Activated CD8-positive, alpha-beta T cell treated with anti-CD3 and anti-CD28 coated beads for 36 hours (primary cell): ENCODE results near the gene SMURF1. TPM values are rescaled to one million over a fixed set of nuclear protein-coding genes. Genes with fewer than 3 reads are reported as not detected.

Experiments
- ATAC-seq: fragments of 200-7000 bp; cut with Tn5 transposase; one replicate; pipeline ENCODE4 v1.10.0; 2021; ENCODE audit warnings: mild to moderate bottlenecking, moderate library complexity
- CTCF ChIA-PET: fragments of 350-600 bp; sonication (Branson Sonifier 250); formaldehyde crosslinking; loops from one replicate; lab custom pipeline; 2021; ENCODE audit warnings: antibody characterized with exemption; lab: Charles Lee
- POLR2A ChIA-PET: fragments of 350-600 bp; sonication (Branson Sonifier 250); formaldehyde crosslinking; loops from one replicate; lab custom pipeline; 2021; ENCODE audit warnings: antibody characterized with exemption; lab: Charles Lee
- DNase-seq: peaks from one replicate; pipeline ENCODE4 v3.0.0-alpha.2; 2020
- H3K27ac Mint-ChIP-seq: one replicate; pipeline ENCODE4 v1.8.0; 2021; ENCODE audit warnings: mild to moderate bottlenecking, mixed read lengths
- H3K27me3 Mint-ChIP-seq: one replicate; pipeline ENCODE4 v1.8.0; 2021; ENCODE audit warnings: mixed read lengths
- H3K36me3 Mint-ChIP-seq: one replicate; pipeline ENCODE4 v1.8.0; 2021; ENCODE audit warnings: low read depth, mixed read lengths
- H3K4me1 Mint-ChIP-seq: one replicate; pipeline ENCODE4 v1.8.0; 2021; ENCODE audit warnings: low read depth, mixed read lengths
- H3K4me3 Mint-ChIP-seq: one replicate; pipeline ENCODE4 v1.8.0; 2021; ENCODE audit warnings: mild to moderate bottlenecking, moderate library complexity, mixed read lengths
- H3K9me3 Mint-ChIP-seq: one replicate; pipeline ENCODE4 v1.8.0; 2021; ENCODE audit warnings: mixed read lengths
- CTCF ChIP-seq: fragments of 200-600 bp; IDR thresholded peaks from one replicate; pipeline ENCODE4 v1.8.0; 2022; ENCODE audit warnings: antibody characterized with exemption, mild to moderate bottlenecking
- intact Hi-C: fragments of 100-400 bp; cut with micrococcal nuclease; formaldehyde crosslinking; loops from one replicate; pipeline ENCODE4 v1.10.0; 2022
- total RNA-seq, 2 experiments: library from RNA; stranded (reverse); gene quantifications; one replicate each; pipeline ENCODE4 v1.2.3, GENCODE V29; 2021

SMURF1 gene
- total RNA-seq, 2 experiments from 2014 or later = 8.3 to 9.4 TPM

- ATAC-seq (no peak), DNase-seq (no peak)
- TF ChIP-seq CTCF = no peak
- H3K4me1 Mint-ChIP-seq = peaks cover 45% of the 10 kb centered on the region
- POLR2A ChIA-PET = interaction anchor here (0.8 kb wide), 1 partner anchor 52 kb away, joined by 3 read pairs; no protein-coding TSS in a partner anchor
- no peaks in the 10 kb centered on the region for H3K9me3 Mint-ChIP-seq
- intact Hi-C loops = no loop called here
- no peak overlapping the region for H3K4me3 Mint-ChIP-seq
- no peaks in the 10 kb centered on the region for H3K36me3 Mint-ChIP-seq
- H3K27ac Mint-ChIP-seq = no peak overlapping the region
- CTCF ChIA-PET = no interaction called here
- no peaks in the 10 kb centered on the region for H3K27me3 Mint-ChIP-seq
These were observed 12.6 kb downstream of the SMURF1 start for GRCh38 chr7:99131290-99131689.

- no peak overlapping the region for H3K4me3 Mint-ChIP-seq
- peaks cover 39% of the 10 kb centered on the region for H3K4me1 Mint-ChIP-seq
- no peak for ATAC-seq
- DNase-seq = no peak
- intact Hi-C loops = no loop called here
- no peaks in the 10 kb centered on the region for H3K9me3 Mint-ChIP-seq
- H3K27me3 Mint-ChIP-seq = no peaks in the 10 kb centered on the region
- no peak for TF ChIP-seq CTCF
- ChIA-PET POLR2A (no interaction called here), CTCF (interaction anchor here (1.0 to 1.2 kb wide), 2 partner anchors 17 to 183 kb away, joined by 3 read pairs; no protein-coding TSS in a partner anchor)
- no peaks in the 10 kb centered on the region for H3K36me3 Mint-ChIP-seq
- H3K27ac Mint-ChIP-seq = no peak overlapping the region
These were observed 14.4 kb downstream of the SMURF1 start for GRCh38 chr7:99129536-99129935.

- TF ChIP-seq CTCF = no peak
- intact Hi-C loops = no loop called here
- H3K36me3 Mint-ChIP-seq = no peaks in the 10 kb centered on the region
- peaks cover 38% of the 10 kb centered on the region for H3K4me1 Mint-ChIP-seq
- no peak overlapping the region for H3K4me3 Mint-ChIP-seq
- no peaks in the 10 kb centered on the region for H3K9me3 Mint-ChIP-seq
- H3K27ac Mint-ChIP-seq = no peak overlapping the region
- POLR2A ChIA-PET = no interaction called here
- no peak for DNase-seq
- CTCF ChIA-PET = no interaction called here
- H3K27me3 Mint-ChIP-seq = no peaks in the 10 kb centered on the region
- ATAC-seq = no peak
These were observed 14.9 kb downstream of the SMURF1 start for GRCh38 chr7:99129001-99129400.

GRCh38 chr7:99128076-99128950, 15.6 kb downstream of the SMURF1 start:
- POLR2A ChIA-PET = no interaction called here
- no peak overlapping the region for H3K27ac Mint-ChIP-seq
- no peaks in the 10 kb centered on the region for H3K27me3 Mint-ChIP-seq
- DNase-seq (no peak), ATAC-seq (no peak)
- H3K36me3 Mint-ChIP-seq = no peaks in the 10 kb centered on the region
- H3K9me3 Mint-ChIP-seq = no peaks in the 10 kb centered on the region
- no peak overlapping the region for H3K4me3 Mint-ChIP-seq
- CTCF ChIA-PET = no interaction called here
- H3K4me1 Mint-ChIP-seq = peaks cover 37% of the 10 kb centered on the region
- intact Hi-C loops = no loop called here
- TF ChIP-seq CTCF = no peak

- H3K4me1 Mint-ChIP-seq = peaks cover 33% of the 10 kb centered on the region
- ATAC-seq = no peak
- TF ChIP-seq CTCF = no peak
These were observed 16.3 kb downstream of the SMURF1 start for GRCh38 chr7:99127636-99128035.

More at GRCh38 chr7:99127636-99128035, 16.3 kb downstream of the SMURF1 start:
- no peaks in the 10 kb centered on the region for H3K9me3 Mint-ChIP-seq
- intact Hi-C loops = no loop called here
- H3K27ac Mint-ChIP-seq = no peak overlapping the region
- CTCF ChIA-PET = no interaction called here
- no peaks in the 10 kb centered on the region for H3K27me3 Mint-ChIP-seq
- peaks cover 2% of the 10 kb centered on the region for H3K36me3 Mint-ChIP-seq
- no peak overlapping the region for H3K4me3 Mint-ChIP-seq
- POLR2A ChIA-PET = no interaction called here
- DNase-seq = no peak
